ENCODE data around the gene CALCOCO1.

Gene CALCOCO1

GRCh38 chr12:53659571-53659981 lies 67.7 kb downstream of the CALCOCO1 start:
- no peak for DNase-seq

- DNase-seq, result peak; percentile 24
Measured at GRCh38 chr12:53659011-53659551, 68.2 kb downstream of the CALCOCO1 start.

Measured in NCI-H1105 (cell line).